HG03571 (cell line): ENCODE results near the gene VAT1L.

Source experiments
- ATAC-seq: cut with Tn5 transposase; IDR thresholded peaks from one replicate; pipeline ENCODE4 v1.9.1; 2021; ENCODE audit not compliant: unreplicated experiment

Gene VAT1L

GRCh38 chr16:77833921-77834634 lies 45.7 kb downstream of the VAT1L start:
- ATAC-seq: no peak

DNA sequence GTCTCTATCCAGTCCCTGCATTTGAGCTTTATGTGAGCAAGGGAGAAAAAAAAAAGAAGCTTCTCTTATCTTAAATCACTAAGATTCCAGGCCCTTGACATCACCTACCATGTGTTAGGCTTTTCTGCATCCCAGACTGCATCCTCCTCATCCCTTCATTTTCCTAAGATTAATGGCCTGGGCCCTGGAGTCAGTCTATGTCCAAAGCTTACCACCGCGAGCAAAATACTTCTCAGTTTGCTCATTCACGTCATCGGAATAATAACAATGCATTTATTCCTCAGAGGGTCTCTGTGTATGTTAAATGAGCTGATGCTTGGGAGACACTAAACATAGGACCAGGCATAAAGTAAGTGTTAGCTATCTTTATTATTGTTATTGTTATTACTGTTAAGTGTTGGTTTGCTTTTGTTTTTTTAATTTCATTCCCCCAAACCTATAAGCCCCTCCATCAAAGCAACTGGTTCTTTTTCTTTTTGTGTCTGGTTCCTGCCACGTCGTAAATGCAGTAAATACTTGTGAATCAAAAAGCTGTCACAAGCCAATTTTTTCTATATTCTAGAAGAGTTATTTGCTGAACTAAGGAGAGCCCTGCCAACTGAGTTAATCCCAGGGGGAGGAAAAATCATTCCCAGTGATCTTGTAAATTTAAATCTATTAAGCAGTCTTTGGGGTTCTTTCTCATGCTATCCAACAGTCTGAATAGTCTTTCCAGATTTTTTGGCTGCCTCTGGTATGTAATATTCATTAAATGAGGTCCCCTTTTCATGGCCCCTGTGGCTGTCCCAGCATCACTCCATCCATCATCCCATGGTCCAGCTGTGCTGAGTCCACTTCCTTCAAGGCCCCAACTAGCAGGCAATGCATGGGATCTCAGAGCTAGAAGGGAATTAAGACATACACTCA lies 46.5 kb downstream of the VAT1L start:
- no peak for ATAC-seq

DNA sequence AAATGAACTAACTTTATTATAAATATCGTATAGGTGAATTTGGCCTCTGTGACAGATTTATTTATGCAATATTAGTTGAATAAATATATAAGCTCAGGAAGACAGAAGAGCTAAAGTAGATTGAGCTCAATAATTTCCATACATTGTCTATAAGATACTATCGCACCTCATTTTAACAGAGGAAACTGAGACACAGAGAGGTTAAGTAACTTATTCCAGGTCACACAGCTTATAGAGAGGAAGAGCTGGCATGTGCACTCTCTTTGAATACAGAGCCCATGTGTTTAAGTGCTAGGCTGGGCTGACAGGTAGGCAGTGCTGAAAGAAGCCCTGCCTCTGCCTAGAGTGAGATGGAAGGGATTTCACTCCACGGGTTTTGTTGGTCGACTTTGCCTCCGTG lies 48.4 kb downstream of the VAT1L start:
- no peak for ATAC-seq

DNA sequence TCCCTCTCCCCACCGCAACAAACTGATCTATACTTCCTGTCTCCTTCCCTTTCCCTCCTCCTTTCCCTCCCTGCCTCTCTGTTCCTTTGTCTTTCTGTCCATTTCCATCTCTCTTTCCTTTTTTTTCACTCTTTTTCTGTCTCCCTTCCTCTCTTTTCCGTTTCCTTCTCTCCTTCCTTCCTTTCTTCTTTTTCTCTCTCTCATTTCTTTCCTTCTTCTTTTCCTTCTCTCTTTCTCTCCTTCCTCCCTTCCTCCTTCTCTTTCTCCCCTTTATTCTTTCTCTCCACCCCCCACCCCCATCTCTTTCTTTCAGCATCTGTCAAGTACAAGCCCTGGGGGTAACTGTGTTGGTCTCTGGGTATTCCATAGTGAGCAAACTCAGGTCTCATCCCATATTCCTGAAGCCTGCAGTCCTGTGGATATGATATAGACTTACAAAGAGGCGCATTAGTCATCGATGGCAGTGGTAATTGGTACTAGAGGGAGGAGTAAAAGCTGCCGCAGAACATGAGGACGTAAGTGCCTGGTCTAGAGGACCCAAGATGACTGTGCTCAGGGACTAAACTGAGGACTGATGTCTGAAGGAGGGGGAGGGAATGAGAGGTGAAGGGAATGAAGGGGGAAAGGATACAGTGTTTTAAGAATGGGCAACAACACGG lies 50.4 kb downstream of the VAT1L start:
- ATAC-seq: no peak

DNA sequence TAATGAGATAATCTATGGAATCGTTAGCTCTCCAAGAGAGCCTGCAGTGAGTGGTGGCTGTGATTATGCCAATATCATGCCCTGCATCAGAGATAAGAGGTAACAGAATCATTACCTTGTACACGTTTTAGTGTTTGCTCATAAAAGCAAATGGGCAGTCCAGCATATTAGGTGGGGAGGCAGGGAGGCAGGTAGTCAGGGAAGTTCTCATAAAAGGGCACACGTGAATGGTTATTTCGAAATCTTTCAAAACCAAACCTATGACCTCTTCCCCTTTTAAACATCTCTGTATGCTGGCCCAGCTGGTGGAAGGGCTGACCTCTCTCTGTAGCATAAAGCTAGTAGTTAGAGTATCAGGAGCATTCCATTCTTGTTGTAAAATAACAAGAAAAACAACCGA lies 51.7 kb downstream of the VAT1L start:
- no peak for ATAC-seq

- no peak for ATAC-seq
Measured at GRCh38 chr16:77840673-77841501, 52.5 kb downstream of the VAT1L start.

DNA sequence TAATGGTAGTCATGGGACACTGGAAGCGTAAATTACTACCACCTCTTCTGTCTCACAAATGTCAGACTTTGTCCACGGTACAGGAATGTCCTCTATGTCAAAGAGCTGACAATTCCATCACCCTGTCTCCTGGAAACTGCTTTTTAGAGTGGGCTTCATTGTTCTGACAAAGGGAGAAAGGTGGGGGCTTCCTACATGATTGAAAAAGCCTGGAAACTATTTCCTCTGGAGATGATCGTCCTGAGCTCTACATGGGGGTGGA lies 53.1 kb downstream of the VAT1L start:
- ATAC-seq: no peak

GRCh38 chr16:77842468-77842867 lies 54.1 kb downstream of the VAT1L start:
- ATAC-seq: no peak

GRCh38 chr16:77843405-77843804 lies 55.0 kb downstream of the VAT1L start:
- ATAC-seq: no peak

GRCh38 chr16:77844801-77845200 lies 56.4 kb downstream of the VAT1L start:
- no peak for ATAC-seq

DNA sequence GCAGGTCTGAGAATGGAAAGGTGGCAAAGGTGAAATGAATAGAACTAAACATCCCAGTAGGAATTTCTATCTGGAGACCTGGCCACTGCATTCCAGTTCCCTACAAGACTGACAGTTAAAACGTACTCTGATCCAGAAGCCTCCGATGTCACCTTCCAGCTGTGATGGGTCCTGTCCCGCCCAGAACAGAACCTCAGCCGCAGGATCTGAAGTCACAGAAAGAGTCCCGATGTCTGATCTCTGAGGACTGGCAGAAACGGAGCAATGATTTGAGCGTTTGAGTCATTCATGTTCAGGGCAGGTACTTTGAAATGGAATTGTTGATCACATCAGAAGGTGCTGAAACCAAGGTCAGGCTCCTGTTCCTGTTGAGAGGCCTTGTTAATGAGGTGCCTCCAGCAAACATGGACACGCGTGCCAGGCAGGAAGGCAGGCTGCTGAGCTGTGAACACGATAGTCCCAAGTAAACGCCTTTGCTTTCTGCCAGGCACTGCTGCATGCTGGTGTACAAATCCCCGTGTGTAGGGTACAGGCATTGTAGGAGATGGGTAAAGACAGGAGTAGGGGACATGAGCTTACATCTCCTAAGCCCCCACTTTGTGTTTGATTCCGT lies 61.4 kb downstream of the VAT1L start:
- ATAC-seq: no peak

DNA sequence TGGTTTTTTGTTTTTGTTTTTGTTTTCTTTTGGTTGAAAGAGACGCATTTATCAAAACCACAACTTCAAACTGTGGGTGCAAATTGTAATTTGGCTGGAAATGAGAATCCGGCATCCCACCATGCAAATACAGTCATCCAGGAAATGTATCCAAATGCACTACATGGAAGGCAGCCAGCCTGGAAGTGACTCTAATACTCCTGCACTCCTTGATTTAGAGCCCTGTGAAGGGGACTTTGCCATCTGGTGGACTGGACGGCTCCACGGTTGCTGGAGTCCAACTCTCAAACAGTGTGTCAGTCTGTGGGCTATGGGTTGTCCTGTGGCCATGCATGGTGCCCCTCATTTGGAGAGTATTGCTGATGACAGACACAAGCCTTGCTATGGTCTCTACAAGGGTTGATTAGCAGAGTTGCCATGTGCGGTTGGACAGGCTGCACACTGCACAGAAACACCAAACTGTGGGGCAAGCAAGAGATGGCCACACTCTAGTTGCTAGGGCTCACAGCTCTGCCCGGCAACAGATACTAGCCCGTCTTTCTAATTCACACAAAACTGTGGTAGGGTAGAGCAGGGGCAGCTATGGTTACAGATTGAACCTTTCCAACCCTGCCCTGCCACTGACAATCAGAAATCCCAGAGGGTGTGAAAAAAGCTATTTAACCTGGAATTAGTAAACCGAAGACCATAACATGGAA lies 62.4 kb downstream of the VAT1L start:
- no peak for ATAC-seq

GRCh38 chr16:77853161-77853560 lies 64.8 kb downstream of the VAT1L start:
- no peak for ATAC-seq

DNA sequence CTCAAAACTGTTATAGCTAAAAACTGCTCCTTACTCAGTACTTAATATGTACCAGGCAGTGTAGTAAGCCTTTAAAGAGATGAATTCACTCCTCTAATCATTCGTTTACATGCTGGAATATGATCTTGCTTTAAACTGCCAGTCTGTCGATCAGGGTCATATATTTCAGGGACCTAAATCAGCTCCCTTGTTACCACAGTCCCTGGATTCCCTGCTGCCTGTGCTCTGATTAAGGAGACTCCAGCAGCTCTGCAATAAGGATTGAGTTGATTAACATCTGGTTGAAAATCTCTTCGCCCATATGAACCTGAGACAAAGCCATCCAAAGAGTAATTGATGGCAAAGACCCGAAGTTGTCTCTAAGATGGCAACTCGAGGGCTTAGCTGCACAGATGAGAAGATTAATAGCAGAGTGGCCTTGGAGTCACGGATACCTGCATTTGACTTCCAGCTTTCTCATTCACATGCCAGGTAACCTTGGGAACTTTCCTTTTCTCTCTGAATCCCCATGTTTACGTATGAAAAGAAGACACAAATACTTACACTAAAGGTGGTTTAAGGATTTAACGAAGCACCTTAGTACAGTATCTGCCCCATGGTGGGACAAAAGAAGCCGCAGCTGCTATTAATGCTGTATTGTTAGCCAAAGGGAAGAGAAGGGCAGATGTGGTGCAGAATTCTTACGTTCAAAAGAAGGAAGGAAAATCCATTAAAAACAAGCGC lies 68.2 kb downstream of the VAT1L start:
- no peak for ATAC-seq

- ATAC-seq: no peak
Measured at GRCh38 chr16:77858060-77858459, 69.7 kb downstream of the VAT1L start.

DNA sequence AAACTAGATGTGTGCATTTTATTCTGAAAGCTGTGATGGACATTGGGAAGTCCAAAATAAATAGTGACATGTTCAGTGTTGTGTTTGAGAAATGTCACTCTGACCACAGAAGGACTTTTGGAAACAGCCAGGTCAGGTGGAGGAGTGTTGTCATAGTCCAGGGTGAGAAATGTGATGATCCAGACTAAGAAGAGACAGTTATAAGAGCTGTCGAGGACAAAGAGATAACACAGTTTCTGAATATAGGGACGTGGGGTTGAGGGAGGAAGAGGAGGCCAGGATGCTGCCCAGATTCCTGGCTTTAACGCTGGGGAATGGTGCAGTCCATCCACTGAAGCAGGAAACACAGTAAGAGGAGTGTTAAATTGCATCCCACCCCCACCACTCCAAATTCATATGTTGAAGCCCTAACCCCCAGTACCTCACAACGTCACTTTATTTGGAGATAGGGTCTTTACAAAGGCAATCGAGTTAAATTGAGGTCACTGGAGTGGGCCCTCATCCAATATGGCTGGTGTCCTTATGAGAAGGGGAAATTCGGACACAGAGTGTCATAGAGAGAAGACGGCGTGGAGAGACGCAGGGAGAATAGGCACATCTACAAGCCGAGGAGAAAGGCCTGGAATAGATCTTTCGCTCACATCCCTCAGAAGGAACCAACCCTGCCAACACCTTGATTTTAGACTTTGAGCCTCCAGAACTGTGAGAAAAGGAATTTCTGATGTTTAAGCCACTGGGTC lies 71.3 kb downstream of the VAT1L start:
- ATAC-seq: no peak

- no peak for ATAC-seq
Measured at GRCh38 chr16:77860953-77861352, 72.6 kb downstream of the VAT1L start.

GRCh38 chr16:77863250-77863649 lies 74.9 kb downstream of the VAT1L start:
- no peak for ATAC-seq

DNA sequence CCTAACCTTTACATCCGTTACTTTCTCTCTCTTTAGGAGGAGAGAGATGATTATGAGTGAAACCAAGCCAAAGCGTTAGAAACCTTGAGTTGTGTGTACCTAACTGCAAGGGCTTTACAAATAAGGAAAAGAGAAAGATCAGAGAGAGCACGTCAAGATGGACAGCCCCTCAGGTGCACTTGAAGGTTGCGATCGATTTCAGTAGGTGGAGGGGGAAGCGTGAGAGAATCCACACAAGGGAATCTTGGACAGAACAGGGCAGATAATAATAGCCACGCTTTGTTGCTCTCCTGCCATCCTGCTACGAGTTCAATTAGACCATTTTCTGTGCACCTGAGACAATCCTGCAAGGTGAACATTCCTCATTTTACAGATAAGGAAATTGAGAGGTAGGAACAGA lies 78.4 kb downstream of the VAT1L start:
- no peak for ATAC-seq
